Activated naive CD8-positive, alpha-beta T cell treated with anti-CD3 and anti-CD28 coated beads, Interleukin-2, amount 50 U/mL, for 16 hours (primary cell): ENCODE results near the gene MED13L.

Experiments
- DNase-seq: peaks from one replicate; pipeline ENCODE4 v3.0.0-alpha.2; 2020; ENCODE audit warnings: low read depth, low spot score

The MED13L gene

GRCh38 chr12:116090516-116090915 is 187.0 kb downstream of the MED13L start:
- no peak for DNase-seq

DNA sequence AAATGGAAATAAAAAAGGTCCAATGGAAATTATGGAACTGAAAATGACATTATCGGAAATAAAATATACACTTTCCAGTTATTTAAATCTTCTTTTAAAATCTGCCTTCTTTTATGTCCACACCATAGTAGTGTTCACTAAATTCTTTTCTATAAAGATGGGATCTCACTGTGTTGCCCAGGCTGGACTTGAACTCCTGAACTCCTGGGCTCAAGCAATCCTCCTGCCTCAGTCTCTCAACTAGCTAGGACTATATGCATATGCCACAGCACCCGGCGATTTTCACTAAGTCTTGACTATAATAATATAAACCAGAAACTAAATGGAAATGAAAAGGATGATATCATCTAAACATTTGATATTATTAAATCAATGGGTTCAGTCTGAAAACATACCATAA is 188.4 kb downstream of the MED13L start:
- DNase-seq: no peak

- no peak for DNase-seq
Observed at GRCh38 chr12:116087962-116088361, 189.5 kb downstream of the MED13L start.

- no peak for DNase-seq
Observed at GRCh38 chr12:116087399-116087798, 190.1 kb downstream of the MED13L start.

DNA sequence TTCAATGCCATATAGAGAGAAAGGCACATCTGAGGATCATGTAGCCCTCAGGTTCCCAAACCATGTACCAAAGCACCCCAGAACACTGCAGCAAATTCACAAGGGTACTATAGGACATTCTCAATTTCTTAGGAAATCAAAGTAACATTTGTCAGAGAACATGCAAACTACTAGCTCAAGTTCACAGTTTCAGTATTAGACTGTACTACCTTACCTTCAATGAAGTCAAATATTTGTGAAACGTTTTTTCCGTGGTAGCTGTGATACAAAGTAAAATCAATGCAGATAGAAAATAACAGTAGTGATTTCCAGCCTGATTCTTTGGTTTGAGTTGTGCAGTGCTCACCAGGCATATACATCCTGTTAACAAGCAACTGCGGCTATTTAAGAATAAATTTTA is 197.1 kb downstream of the MED13L start:
- DNase-seq: no peak

DNA sequence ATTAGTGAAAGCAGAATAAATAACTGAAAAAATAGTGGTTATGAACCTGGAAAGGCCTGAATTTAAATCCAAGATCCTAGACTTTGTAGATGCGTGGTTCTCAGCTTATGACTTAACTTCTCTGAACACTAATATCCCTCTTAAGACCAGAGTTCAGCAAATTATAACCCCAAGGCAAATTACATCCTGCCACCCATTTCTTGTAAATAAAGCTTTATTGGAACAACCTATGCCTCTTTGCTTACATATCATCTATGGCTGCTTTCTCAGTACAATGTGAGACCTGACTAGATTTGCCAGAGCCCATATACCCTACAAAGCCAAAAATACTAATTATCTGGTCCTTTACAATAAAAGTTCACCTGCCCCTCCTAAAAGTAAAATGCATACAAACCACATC is 199.1 kb downstream of the MED13L start:
- no peak for DNase-seq

- DNase-seq: no peak
Observed at GRCh38 chr12:116077431-116077830, 200.1 kb downstream of the MED13L start.

- no peak for DNase-seq
Observed at GRCh38 chr12:116076399-116076798, 201.1 kb downstream of the MED13L start.

GRCh38 chr12:116074686-116075085 is 202.8 kb downstream of the MED13L start:
- no peak for DNase-seq

DNA sequence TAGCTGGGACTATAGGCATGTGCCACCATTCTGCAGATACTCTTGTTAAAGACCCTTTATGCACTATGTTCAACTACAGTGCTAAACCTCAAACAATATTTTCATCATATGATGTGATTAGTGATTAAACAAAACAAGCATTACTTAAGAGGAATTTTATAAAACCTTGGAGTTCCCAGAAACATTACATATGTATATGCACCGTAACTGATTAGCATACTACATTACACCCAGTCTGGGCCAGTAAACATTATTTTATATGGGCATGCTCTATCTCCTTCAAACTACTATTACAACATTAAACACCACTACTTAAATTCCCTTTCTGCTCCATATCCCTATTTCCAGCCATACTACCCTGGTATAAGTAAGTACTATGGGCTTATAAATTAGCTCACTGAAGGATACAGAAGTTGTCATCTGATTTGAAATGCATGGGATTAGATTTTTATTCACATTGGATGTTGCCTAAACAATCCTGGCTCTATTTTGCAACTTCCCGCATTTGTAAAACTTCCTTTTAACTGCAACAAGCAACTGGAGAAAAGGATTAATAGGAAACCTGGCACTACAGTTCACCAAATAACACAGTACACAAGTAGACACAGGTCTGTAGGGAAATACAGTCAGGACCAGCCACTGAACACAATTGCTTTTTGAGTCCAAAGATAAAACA is 205.8 kb downstream of the MED13L start:
- DNase-seq: no peak

GRCh38 chr12:116070444-116070843 is 207.0 kb downstream of the MED13L start:
- no peak for DNase-seq

- DNase-seq: no peak
Observed at GRCh38 chr12:116069943-116070342, 207.6 kb downstream of the MED13L start.

GRCh38 chr12:116068853-116069252 is 208.6 kb downstream of the MED13L start:
- no peak for DNase-seq

- no peak for DNase-seq
Observed at GRCh38 chr12:116068371-116068770, 209.1 kb downstream of the MED13L start.

GRCh38 chr12:116067892-116068291 is 209.6 kb downstream of the MED13L start:
- no peak for DNase-seq

DNA sequence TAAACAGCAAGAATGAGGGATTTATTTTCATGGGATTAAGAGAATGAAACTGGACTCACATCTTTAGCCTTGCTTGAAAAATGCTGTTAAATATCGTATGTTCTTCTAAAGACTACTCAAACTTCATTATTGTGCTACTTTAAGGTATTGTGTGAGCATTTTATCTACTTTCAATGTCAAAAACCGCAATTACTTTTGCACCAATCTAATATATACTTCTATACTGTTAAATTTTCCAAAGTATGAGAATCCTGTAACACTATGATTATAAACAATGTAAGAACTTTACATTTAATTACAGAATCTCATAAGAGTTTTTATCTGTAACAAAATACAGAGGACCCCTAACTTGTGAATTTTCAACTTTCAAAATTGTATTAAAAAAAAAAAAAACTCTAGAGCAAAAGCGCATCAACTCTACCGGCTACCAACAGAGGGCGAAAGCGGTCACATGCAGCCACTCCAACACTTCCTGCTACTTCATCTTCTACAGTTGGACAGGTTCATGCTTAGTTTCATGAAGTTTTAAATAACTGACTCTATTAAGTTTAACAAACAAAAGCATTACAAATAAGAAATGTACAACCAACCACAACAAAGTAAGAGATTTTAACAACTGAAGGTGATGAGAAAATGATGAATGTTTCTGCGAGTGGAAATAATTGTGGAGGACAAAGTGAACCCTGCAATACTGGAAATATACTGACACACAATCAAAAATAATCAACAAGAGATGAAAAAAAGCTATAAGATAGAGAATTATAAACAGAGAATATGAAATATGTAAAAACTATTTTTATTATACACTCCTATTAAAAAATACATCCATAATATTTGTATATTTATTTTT is 210.9 kb downstream of the MED13L start:
- DNase-seq: no peak

DNA sequence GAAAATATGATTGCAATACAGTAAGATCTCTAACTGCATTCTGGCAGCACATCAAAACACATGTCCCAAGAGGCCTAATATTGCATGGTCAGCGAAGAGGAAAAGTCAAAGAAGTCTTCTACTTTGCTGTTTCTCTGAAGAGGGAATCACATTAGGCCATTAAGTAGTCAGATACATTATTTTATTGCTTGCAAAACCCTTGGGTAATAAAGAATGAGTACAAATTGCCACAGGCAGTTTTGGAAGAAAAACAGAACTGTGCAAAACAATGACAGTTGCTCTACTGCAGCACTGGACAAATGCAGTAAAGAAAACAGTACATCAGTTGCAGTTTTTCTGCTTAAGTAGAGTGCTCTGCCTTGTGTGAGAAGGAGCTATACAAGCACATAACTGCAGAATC is 211.9 kb downstream of the MED13L start:
- no peak for DNase-seq

DNA sequence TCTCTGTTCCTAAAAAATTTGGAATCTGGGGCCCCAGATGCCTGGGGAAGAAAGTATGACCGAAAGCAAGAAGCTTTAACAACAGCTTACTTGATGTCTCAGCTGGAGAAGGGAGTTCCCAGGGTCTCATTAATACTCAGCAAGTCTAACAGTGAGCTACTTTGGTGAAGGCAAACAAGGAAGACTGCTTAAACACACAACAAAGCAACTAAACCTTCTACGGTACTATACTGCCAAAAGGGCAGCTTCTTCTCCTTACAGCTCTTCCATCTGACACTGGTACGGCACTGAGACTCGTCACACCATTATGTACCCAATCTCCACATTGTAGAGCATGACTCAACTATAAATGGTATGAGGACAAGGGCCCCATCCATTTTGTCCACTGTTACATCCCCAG is 213.0 kb downstream of the MED13L start:
- DNase-seq: no peak

DNA sequence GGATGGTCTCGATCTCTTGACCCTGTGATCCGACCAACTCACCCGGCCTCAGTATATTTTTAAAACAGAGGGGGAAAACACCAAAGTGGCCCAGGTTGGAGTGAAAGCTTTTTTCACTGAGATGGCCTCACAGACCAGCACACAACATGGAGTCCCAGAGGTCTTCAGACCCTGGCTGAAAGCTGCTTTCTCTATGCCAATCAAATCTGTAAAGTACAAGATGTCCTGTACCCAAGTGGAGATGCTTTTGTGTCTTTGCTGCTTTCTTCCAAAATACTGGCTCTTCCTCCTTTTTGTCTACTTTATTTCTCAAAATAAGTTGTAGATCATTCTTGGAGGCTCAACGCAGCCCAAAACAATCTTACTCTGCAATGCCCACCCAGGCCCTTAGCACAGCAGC is 214.8 kb downstream of the MED13L start:
- no peak for DNase-seq

DNA sequence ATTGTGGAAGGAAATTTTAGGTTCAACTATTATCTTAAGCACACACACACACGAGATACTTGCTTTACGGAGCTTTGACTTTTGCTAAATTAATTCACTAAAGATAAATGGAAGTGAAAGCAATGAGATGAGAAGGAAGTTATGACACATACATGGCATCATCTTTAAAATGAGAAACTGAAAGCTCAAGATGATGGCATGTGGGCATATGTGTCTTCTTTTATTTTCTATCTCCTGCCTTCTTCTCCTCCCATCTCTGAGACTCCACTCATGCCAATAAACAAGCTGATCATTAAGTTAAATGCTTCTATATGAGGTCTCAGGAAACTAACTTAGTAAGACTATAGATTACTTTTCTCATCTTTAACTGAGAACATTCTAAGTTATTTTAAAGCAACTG is 216.7 kb downstream of the MED13L start:
- DNase-seq: no peak

GRCh38 chr12:116059904-116060303 is 217.6 kb downstream of the MED13L start:
- DNase-seq: no peak

- no peak for DNase-seq
Observed at GRCh38 chr12:116058574-116058973, 218.9 kb downstream of the MED13L start.

- DNase-seq: no peak
Observed at GRCh38 chr12:116057356-116057755, 220.1 kb downstream of the MED13L start.
